HG03196 (cell line): ENCODE results near the gene FAM227B.
"Not testable (repeated sequence)": the region's sequence is repeated elsewhere in the genome, so short reads cannot be mapped to it uniquely, and the experiment has no call there.

Experiments
- ATAC-seq: cut with Tn5 transposase; IDR thresholded peaks from one replicate; pipeline ENCODE4 v1.9.1; 2021; ENCODE audit not compliant: unreplicated experiment

The FAM227B gene

DNA sequence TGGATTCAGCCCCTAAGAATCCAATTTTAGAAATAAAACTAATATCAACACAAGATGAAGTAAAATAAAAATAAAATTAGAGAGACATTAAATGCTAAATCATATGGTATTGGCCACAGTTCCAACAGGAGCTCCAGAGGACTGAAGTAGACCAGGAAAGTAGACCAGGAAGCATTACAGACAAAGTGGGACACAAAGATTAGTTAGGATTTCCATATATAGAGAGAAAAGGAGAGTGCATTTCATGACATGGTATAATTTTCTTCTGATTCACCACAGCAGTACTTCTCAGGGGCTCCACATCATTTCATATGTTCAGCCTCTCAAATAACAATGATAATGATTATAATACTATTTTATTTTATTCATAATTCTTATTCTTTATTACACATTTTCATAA is 179.3 kb downstream of the FAM227B start:
- no peak for ATAC-seq

DNA sequence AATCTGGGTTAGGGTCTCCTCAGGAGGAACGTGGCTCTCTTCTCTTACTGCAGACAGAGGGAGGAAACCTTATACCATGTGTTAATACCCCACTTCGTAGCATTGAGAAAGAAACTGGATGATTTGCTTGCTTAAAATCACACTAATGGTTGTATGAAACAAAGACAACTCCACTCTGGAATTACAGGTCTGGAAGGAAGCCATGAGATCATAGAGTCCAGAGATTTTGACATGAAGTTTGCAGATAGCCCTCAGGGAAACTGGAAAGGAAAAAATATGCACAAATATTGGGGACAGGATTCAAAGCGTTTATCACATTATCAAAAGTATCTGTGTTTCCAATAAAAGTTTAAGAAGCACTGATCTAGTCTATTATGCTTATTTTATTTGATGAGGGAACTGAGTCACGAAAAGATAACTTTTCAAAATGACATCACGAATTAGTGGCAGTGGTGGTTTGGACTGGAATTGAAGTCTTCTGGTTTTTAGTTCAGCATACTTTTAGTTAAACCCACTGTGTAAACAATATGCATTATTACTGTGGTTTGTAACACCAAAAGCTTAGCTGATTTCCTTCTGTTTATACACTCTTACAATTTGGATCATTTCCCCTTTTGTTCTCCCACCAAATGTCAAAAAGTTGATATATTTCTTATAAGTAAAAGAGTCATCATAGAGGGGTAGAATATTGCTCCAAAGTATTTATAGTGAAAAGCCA is 180.8 kb downstream of the FAM227B start:
- no peak for ATAC-seq

DNA sequence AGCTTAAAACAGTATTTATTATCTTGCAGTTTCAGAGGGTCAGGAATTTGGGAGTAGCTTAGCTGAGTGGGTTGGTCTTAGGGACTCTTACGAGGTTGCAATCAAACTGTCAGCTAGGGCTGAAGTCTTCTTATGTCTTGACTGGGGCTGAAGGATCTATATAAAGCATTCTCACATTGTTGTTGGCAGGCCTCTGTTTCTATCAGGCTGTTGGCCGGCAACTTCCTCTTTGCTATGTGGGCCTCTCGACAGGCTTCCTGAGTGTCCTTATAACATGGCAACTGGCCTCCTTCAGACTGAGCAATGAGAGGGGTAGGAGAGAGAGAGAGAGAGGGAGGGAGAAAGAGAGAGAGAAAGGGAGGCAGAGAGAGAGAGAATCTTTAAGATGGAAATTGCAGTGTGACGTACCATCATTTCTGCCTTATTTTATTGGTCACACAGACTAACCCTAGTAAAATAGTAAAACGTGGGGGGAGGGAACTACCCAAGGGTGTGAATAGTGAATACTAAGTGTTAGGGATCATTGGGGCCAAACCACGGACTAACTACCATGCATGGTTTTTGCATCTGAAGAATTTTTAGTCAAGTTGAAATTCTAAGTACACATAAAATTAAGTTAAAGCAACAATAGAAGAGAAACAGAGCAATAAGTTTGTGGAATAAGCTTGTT is 181.5 kb downstream of the FAM227B start:
- peak; percentile 60 for ATAC-seq

DNA sequence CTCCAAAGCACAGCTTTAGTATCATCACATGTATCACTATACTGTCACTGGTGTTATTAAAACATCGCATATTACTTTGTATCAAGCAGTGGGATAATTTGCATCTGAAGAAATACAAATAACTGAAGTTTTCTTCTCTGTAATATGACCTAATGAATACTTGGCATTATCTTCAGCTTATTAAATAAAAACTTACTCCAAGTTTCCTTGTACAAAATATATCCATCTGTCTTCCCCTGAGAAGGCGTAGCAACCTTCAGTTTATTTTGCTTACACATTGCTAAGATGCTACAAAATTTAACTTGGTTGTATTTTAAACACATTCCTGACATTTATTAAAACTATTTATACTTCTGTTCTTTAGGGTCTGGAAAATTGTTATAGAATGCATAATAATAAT is 183.9 kb downstream of the FAM227B start:
- ATAC-seq = no peak

DNA sequence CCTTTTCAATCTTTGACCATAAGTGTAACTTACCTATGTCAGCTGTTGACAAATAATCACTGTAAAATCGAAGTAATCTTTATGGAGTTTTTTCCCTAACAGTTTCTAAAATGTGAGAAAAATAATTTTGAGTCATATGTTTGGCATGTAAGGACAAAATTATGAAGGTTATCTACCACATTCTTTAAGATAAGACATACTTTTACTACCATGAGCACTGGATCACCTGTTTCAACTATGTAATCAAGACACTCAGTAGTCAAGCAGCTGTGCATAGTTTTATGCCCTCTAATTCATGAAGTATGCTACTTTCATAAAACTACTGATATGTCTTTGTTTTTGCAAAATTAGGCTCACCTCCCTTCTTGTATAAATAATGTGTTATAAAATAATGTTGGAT is 185.4 kb downstream of the FAM227B start:
- ATAC-seq = no peak

DNA sequence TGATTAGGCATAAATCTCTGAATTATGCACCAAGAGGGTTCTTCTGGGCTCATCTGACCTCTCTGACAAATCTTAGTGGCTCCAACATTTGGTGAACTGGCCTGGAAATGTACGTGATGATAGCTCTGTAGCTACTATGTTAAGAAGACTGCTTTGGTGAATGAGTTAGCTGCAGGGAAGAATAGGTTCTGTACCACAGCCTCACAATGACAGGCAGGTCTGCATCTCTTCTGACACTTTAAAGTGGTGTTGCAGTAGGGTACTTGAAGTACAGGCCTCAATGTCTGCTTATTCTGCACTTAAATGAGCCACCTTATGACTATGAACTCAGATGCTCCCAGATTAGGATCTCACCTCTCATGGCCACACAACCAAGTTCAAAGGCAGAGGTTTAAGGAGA is 190.6 kb downstream of the FAM227B start:
- no peak for ATAC-seq

DNA sequence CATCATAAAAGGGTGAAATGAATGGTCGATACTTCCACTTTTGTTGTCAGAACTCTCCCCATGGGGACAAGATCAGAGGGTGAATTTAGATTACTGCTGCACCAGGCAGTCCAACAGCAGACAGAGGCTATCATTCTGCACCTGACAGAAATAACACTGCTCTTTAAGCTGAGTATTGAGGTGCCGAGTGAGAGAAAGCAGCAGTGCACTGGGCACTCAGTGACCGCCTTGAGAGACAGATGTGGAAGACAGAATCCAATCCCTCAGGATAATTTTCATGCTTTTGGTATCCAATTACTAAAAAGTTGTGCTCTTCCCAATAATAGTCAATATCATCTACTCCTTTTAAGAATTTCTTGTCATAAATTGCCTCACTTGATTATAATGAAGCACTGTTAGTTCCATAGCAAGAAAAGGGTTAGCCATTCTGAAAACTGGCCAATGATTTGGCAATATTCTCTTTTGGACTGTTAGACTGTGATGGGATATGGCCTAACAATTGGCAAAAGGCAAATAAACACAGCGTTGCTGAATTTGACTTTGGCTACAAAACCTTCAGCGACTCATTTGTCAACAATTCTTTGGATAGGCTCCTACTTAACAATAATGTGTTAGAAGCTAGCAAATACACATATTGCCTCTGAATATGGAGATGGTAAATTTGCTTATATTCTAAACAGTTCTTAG is 192.1 kb downstream of the FAM227B start:
- ATAC-seq = no peak

DNA sequence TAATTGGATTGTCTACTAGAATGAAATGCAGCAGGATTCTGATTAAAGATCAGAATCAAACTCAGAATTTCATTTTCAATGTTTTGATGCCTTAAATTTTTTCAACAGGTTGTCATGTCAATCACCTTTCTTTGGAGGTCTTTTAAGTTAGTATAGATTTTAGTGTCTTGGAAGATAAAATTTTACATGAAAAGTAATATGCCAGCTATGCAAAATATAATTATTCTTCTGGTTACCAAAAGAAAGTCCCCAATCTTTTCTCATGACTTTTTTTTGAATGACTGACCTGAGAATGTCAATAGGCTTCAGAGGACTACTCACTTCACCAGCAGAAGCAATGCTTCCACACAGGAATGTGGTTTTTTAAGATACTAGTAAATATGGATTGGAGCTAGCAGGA is 193.2 kb downstream of the FAM227B start:
- no peak for ATAC-seq

DNA sequence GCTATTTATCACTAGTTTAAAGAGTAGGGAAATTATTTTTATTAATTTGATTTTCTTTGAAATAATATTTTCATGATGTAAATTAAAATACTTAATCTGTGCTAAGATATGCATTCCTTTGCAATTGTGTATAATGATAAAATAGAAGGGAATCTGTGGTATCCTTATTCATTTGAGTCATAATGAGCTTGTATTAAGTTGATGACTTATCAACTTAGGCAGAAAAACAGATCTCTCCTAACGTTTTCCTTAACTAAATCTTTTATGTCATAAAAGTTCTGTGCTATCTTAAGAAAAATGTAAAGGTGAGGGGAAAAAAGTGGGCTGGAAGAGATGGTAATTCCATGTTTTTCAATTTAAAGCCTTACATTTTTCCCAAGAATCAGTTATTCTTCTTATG is 195.7 kb downstream of the FAM227B start:
- no peak for ATAC-seq

DNA sequence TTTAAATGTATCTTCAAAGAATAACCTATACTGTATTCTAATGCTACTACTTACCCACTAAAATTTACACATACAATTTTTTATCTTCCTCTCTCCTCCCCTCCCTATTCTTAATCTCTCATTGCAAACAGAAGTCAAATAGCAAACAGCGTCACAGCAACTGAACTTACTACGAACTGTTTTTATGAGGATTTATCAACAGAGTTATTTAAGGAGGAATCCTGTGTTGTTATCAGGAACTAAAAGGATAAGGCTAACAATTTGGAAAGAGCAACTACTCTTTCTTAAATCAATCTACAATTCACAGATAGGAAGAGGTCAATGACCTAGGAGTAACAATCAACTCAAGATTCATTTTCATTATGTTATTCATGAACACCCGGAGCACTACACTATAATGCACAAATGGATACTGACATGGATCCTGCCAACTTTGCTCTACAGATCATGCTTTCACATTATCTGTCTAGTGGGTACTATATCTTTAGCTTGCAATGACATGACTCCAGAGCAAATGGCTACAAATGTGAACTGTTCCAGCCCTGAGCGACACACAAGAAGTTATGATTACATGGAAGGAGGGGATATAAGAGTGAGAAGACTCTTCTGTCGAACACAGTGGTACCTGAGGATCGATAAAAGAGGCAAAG is 196.6 kb downstream of the FAM227B start:
- no peak for ATAC-seq

DNA sequence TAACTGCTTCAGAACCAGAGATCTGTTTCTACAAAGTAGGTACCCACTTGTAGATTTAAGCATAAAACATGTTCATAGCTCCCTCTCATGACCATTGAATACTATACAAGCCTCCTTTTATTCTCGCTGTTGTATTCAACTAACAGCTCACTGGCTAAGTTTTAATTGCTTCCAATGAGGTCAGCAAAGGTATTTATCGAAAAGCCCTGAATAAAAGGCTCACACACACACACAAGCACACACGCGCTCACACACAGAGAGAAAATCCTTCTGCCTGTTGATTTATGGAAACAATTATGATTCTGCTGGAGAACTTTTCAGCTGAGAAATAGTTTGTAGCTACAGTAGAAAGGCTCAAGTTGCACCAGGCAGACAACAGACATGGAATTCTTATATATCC is 197.6 kb downstream of the FAM227B start, which contains the start of gene FGF7:
Gene FGF7, plus strand, starts transcription at position 222 of the 400 bp plus-strand sequence. CDS start 1,056 bp downstream, outside the sequence.
- ATAC-seq = no peak

DNA sequence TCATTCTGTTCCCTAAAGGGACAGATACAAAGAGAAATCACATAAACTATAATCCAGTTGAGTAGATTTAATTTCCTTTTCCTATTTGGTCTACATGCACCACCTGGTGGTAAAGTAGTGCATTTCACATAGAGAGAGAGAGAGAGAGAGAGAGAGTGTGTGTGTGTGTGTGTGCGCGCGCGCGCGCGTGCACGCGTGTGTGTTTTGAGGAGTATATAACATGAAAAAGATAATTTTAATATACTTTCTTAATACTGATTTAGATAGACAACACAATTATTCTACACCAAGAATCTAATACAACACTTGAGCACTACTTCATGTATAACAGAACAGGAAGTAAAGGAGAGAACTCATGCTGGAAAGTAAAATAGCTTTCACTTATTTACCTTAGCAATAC is 198.6 kb downstream of the FAM227B start:
- ATAC-seq = peak; percentile 56

DNA sequence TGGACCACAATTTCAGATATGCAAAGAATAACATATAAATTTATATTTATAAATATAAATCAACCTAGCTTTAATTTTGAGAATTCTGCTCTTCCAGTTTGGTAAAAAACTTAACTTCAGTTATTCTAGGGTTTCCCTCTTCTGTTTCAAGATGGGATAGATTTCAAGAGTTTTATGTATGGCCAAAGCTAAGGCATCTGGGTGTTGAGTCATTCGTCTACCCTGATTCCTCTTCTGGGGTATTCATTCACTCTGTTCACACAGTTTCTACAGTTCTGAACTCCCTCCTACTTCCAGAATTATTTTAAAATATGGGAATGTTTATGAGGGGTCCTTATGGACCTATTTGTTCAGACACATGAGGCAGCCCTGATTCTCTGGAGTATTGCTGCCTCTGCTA is 201.8 kb downstream of the FAM227B start:
- ATAC-seq = no peak

DNA sequence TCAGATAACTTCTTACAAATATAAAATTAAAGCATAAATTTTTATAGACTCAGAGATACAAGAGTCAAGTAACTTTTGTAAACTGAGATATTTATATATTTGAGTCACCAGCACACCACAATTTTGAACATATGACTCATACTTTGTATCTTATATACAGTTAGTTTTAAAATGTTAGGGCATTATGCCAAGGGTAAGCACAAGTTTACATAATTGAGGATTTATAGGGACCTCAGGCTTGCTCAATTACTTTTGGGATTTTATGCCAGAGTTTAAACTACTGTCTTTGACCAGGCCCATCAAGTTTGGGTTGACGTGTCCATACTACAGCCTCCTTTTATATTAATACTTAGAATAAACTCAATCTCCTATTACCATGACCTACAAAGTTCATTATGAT is 205.0 kb downstream of the FAM227B start:
- no peak for ATAC-seq

DNA sequence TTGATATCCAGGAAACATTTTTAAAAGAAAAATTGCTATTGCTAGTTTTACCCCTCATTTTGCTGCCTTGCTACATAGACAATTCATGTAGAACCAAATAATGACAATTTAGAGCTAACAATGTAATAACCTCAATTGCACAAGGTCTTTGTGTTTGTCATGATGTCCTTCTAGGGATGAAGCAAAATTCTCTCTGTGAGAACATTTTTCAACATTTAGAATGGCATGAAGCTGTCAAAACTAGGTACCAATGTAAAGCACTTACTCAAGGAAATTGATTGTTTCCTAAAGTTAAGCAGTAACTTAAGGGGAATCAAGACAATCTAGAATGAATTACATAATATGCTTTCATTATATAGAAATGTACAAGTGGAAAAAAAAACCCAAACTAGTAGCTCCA is 205.5 kb downstream of the FAM227B start:
- ATAC-seq = no peak

DNA sequence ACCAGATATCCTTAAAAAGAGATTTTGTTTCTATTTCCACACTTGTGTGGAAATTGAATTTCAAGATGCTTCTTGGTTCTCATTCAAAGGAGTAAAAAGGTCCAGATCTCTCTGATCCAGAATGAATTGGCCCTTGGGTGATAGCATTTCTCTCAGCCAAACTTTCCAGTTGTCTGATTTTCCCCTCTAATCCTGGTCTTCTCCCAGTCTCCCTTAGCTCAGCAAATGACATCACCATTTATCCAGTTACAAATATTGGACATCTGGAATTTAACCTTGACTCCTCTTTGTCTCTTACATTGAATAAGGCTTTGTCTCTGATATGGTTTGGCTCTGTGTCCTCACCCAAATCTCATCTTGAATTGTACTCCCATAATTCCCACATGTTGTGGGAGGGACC is 207.8 kb downstream of the FAM227B start:
- no peak for ATAC-seq

DNA sequence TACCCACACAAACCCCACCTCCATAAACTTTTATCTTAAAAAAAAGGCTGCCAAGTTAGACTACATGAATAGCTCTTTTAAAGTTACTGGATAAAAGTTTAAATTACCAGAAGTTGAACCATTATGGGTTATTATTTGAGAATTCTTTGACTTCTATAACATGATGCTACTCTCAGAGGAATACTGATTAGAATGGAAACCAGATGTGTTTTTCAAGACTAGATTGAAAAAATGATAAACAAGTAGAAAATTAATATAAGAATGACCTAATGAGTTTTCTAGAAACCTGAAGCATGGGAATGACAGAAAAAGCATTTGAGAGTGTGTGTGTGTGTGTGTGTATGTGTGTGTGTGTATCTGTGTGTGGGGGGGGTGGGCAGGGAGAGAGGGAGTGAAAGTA is 210.0 kb downstream of the FAM227B start:
- no peak for ATAC-seq

DNA sequence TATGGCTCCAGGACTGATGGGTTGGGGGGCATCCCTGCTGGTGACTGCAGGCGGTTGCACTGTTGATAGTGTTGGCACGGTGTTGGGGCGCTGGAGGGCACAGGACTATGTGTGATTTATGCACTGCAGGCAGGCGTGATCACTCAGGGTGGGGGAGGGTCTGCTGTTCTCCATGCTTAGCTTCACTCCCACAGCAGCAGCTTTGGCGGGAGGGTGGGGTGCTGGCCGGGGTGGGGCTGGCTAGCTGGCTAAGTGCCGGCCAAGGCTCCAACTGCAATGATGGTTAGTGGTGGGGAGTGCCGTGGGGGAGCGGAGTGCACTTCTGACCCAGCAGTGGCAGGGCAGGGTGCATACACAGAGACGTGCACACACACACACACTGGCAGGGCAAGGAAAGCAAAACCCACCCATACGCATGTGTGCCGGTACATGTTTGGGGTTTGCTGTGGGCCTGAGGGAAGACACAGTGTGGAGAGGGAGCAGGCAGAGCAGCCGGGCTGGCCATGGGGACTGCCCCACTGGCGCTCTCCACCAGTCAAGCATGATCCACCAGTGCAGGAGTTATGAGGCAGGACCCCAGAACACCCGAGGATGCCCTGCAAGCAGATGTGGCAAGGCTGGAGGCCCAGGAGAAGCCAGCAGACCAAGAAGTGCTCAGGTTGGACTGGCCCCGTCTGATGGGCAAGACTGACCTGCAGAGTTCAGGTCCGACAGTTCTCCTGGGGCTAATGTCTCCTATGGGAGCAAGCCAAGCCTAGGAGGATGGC is 214.1 kb downstream of the FAM227B start:
- no peak for ATAC-seq

DNA sequence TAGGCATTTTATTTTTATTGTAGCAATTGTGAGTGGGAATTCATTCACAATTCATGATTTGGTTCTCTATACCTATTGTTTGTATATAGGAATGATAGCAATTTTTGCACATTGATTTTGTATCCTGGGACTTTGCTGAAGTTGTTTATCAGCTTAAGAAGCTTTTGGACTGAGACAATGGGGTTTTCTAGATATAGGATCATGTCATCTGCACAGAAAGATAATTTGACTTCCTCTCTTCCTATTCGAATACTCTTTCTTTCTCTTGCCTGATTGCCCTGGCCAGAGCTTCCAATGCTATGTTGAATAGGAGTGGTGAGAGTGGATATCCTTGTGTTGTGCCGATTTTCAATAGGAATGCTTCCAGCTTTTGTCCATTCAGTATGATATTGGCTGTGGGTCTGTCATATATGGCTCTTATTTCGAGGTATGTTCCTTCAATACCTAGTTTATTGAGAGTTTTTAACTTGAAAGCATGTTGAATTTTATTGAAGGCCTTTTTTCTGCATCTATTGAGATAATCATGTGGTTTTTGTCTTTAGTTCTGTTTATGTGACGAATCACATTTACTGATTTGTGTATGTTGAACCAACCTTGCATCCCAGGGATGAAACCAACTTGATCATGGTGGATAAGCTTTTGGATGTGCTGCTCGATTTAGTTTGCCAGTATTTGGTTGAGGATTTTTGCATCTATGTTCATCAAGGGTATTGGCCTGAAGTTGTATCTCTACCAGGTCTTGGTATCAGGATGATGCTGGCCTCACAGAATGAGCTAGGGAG is 217.9 kb downstream of the FAM227B start:
- not testable (repeated sequence) for ATAC-seq

DNA sequence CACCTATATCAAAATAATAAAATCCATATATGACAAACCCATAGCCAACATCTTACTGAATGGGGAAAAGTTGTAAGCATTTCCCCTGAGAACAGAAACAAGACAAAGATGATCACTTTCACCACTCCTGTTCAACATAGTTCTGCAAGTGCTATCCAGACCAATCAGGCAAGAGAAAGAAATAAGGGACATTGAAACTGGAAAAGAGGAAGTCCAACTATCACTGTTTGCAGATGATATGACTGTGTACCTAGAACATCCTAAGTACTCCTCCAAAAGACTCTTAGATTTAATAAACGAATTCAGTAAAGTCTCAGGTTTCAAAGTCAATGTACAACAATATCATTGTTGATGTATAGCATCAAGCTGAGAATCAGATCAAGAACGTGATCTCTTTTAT is 233.1 kb downstream of the FAM227B start:
- ATAC-seq = no peak
